Activated CD4-positive, alpha-beta memory T cell treated with anti-CD3 and anti-CD28 coated beads for 36 hours (primary cell): ENCODE results near the gene TXNDC16. TPM values are rescaled to one million over a fixed set of nuclear protein-coding genes. Genes with fewer than 3 reads are reported as not detected.

Experiments
- CTCF ChIA-PET: fragments of 350-600 bp; sonication (Branson Sonifier 250); formaldehyde crosslinking; loops from one replicate; lab custom pipeline; 2021; ENCODE audit warnings: antibody characterized with exemption, inconsistent platforms; lab: Charles Lee
- POLR2A ChIA-PET: fragments of 350-600 bp; sonication (Branson Sonifier 250); formaldehyde crosslinking; loops from one replicate; lab custom pipeline; 2021; ENCODE audit warnings: antibody characterized with exemption; lab: Charles Lee
- DNase-seq: peaks from one replicate; pipeline ENCODE4 v3.0.0-alpha.2; 2020
- H3K27ac Mint-ChIP-seq: one replicate; pipeline ENCODE4 v1.8.0; 2021; ENCODE audit warnings: mixed read lengths
- H3K27me3 Mint-ChIP-seq: one replicate; pipeline ENCODE4 v1.8.0; 2021; ENCODE audit warnings: mixed read lengths
- H3K36me3 Mint-ChIP-seq: one replicate; pipeline ENCODE4 v1.8.0; 2021; ENCODE audit warnings: mixed read lengths
- H3K4me1 Mint-ChIP-seq: one replicate; pipeline ENCODE4 v1.8.0; 2021; ENCODE audit warnings: low read depth, mixed read lengths
- H3K4me3 Mint-ChIP-seq: one replicate; pipeline ENCODE4 v1.8.0; 2021; ENCODE audit warnings: mild to moderate bottlenecking, mixed read lengths
- H3K9me3 Mint-ChIP-seq: one replicate; pipeline ENCODE4 v1.8.0; 2021; ENCODE audit warnings: mixed read lengths
- intact Hi-C: fragments of 100-400 bp; cut with micrococcal nuclease; formaldehyde crosslinking; loops from one replicate; pipeline ENCODE4 v1.15.1; 2023
- total RNA-seq, 2 experiments: library from RNA; stranded (reverse); gene quantifications; one replicate each; pipeline ENCODE4 v1.2.3, GENCODE V29; 2021

The TXNDC16 gene
- total RNA-seq, 2 experiments from 2014 or later = 4.3 to 4.8 TPM

GRCh38 chr14:52442602-52443001 is 109.7 kb downstream of the TXNDC16 start:
- no peaks in the 10 kb centered on the region for H3K4me1 Mint-ChIP-seq
- no peak overlapping the region for H3K4me3 Mint-ChIP-seq
- no peaks in the 10 kb centered on the region for H3K27me3 Mint-ChIP-seq
- peaks cover 13% of the 10 kb centered on the region for H3K36me3 Mint-ChIP-seq
- ChIA-PET POLR2A (no interaction called here), CTCF (no interaction called here)
- no peak overlapping the region for H3K27ac Mint-ChIP-seq
- no peaks in the 10 kb centered on the region for H3K9me3 Mint-ChIP-seq
- no peak for DNase-seq
- intact Hi-C loops = no loop called here

- intact Hi-C loops = no loop called here
- POLR2A ChIA-PET = no interaction called here
- no peaks in the 10 kb centered on the region for H3K9me3 Mint-ChIP-seq
- peaks cover 13% of the 10 kb centered on the region for H3K36me3 Mint-ChIP-seq
- CTCF ChIA-PET = no interaction called here
- no peak overlapping the region for H3K27ac Mint-ChIP-seq
- H3K4me1 Mint-ChIP-seq = no peaks in the 10 kb centered on the region
- H3K27me3 Mint-ChIP-seq = no peaks in the 10 kb centered on the region
- DNase-seq = no peak
- H3K4me3 Mint-ChIP-seq = no peak overlapping the region
Observed at GRCh38 chr14:52442166-52442565, 110.1 kb downstream of the TXNDC16 start.

GRCh38 chr14:52439476-52439875 is 112.8 kb downstream of the TXNDC16 start:
- POLR2A ChIA-PET = no interaction called here
- Mint-ChIP-seq H3K27ac (no peak overlapping the region), H3K36me3 (peaks cover 9% of the 10 kb centered on the region), H3K9me3 (no peaks in the 10 kb centered on the region), H3K4me3 (no peak overlapping the region), H3K4me1 (no peaks in the 10 kb centered on the region), H3K27me3 (no peaks in the 10 kb centered on the region)
- intact Hi-C loops = no loop called here
- CTCF ChIA-PET = no interaction called here
- DNase-seq = no peak

GRCh38 chr14:52434955-52435354 is 117.3 kb downstream of the TXNDC16 start:
- POLR2A ChIA-PET = no interaction called here

GRCh38 chr14:52430474-52430873 is 121.8 kb downstream of the TXNDC16 start:
- Mint-ChIP-seq H3K27ac (no peak overlapping the region), H3K36me3 (peaks cover 4% of the 10 kb centered on the region), H3K4me1 (peaks cover 10% of the 10 kb centered on the region), H3K27me3 (no peaks in the 10 kb centered on the region), H3K4me3 (no peak overlapping the region), H3K9me3 (no peaks in the 10 kb centered on the region)
- no peak for DNase-seq
- intact Hi-C loops = no loop called here
- ChIA-PET POLR2A (no interaction called here), CTCF (no interaction called here)

More at GRCh38 chr14:52434955-52435354, 117.3 kb downstream of the TXNDC16 start:
- intact Hi-C loops = no loop called here
- Mint-ChIP-seq H3K27ac (no peak overlapping the region), H3K4me1 (no peaks in the 10 kb centered on the region), H3K4me3 (no peak overlapping the region), H3K27me3 (no peaks in the 10 kb centered on the region), H3K36me3 (peaks cover 10% of the 10 kb centered on the region), H3K9me3 (no peaks in the 10 kb centered on the region)
- CTCF ChIA-PET = no interaction called here
- DNase-seq = no peak

GRCh38 chr14:52429451-52429850 is 122.9 kb downstream of the TXNDC16 start:
- Mint-ChIP-seq H3K27me3 (no peaks in the 10 kb centered on the region), H3K36me3 (peaks cover 4% of the 10 kb centered on the region), H3K4me3 (no peak overlapping the region), H3K9me3 (no peaks in the 10 kb centered on the region), H3K4me1 (peaks cover 10% of the 10 kb centered on the region), H3K27ac (no peak overlapping the region)
- DNase-seq = no peak
- CTCF ChIA-PET = no interaction called here
- intact Hi-C loops = no loop called here
- POLR2A ChIA-PET = no interaction called here

GRCh38 chr14:52427460-52427859 is 124.8 kb downstream of the TXNDC16 start:
- ChIA-PET POLR2A (interaction anchor here (1.0 kb wide), 1 partner anchor 14 kb away, joined by 3 read pairs; no protein-coding TSS in a partner anchor), CTCF (interaction anchor here (1.0 to 1.1 kb wide), 2 partner anchors 9 to 137 kb away, joined by 3 read pairs; no protein-coding TSS in a partner anchor)
- H3K36me3 Mint-ChIP-seq = peaks cover 4% of the 10 kb centered on the region
- intact Hi-C loops = no loop called here
- no peak overlapping the region for H3K27ac Mint-ChIP-seq
- H3K9me3 Mint-ChIP-seq = no peaks in the 10 kb centered on the region
- peaks cover 10% of the 10 kb centered on the region for H3K4me1 Mint-ChIP-seq
- no peak for DNase-seq
- no peaks in the 10 kb centered on the region for H3K27me3 Mint-ChIP-seq
- no peak overlapping the region for H3K4me3 Mint-ChIP-seq

- Mint-ChIP-seq H3K27ac (no peak overlapping the region), H3K27me3 (no peaks in the 10 kb centered on the region), H3K9me3 (no peaks in the 10 kb centered on the region), H3K36me3 (peaks cover 1% of the 10 kb centered on the region), H3K4me1 (peaks cover 18% of the 10 kb centered on the region), H3K4me3 (no peak overlapping the region)
- intact Hi-C loops = no loop called here
- DNase-seq = no peak
- ChIA-PET CTCF (no interaction called here), POLR2A (no interaction called here)
Observed at GRCh38 chr14:52422650-52423356, 129.5 kb downstream of the TXNDC16 start.

GRCh38 chr14:52417139-52417538 is 135.2 kb downstream of the TXNDC16 start:
- Mint-ChIP-seq H3K27me3 (no peaks in the 10 kb centered on the region), H3K27ac (no peak overlapping the region), H3K36me3 (no peaks in the 10 kb centered on the region), H3K4me3 (no peak overlapping the region), H3K4me1 (peaks cover 53% of the 10 kb centered on the region), H3K9me3 (no peaks in the 10 kb centered on the region)
- ChIA-PET POLR2A (no interaction called here), CTCF (interaction anchor here (1.0 to 1.1 kb wide), 2 partner anchors 113 to 117 kb away, joined by 3 to 4 read pairs; no protein-coding TSS in a partner anchor)
- no peak for DNase-seq
- intact Hi-C loops = loop anchor here (1.0 to 10.0 kb wide), 2 partner anchors 118 to 538 kb away; partner anchors contain the start of gene FERMT2

GRCh38 chr14:52413729-52414408 is 138.4 kb downstream of the TXNDC16 start:
- ChIA-PET CTCF (interaction anchor here (1.6 to 2.0 kb wide), 2 partner anchors 10 to 114 kb away, joined by 6 to 7 read pairs; no protein-coding TSS in a partner anchor), POLR2A (interaction anchor here (0.6 to 1.5 kb wide), 4 partner anchors 13 to 101 kb away, joined by 3 to 4 read pairs (median 4); partner anchors contain the start of gene PTGER2)
- H3K27me3 Mint-ChIP-seq = no peaks in the 10 kb centered on the region
- H3K4me1 Mint-ChIP-seq = peaks cover 49% of the 10 kb centered on the region
- peak overlapping the region; percentile 69 for H3K27ac Mint-ChIP-seq
- H3K9me3 Mint-ChIP-seq = no peaks in the 10 kb centered on the region
- H3K36me3 Mint-ChIP-seq = no peaks in the 10 kb centered on the region
- peak overlapping the region; percentile 4 for H3K4me3 Mint-ChIP-seq
- intact Hi-C loops = loop anchor here (1.0 to 10.0 kb wide), 5 partner anchors 11 to 778 kb away; partner anchors contain the start of gene FERMT2
- DNase-seq = no peak

GRCh38 chr14:52412426-52412825 is 139.9 kb downstream of the TXNDC16 start:
- no peak overlapping the region for H3K4me3 Mint-ChIP-seq
- H3K27me3 Mint-ChIP-seq = no peaks in the 10 kb centered on the region
- POLR2A ChIA-PET = interaction anchor here (0.6 to 1.0 kb wide), 2 partner anchors 9 to 49 kb away, joined by 3 read pairs; no protein-coding TSS in a partner anchor
- no peaks in the 10 kb centered on the region for H3K36me3 Mint-ChIP-seq
- no peak for DNase-seq
- CTCF ChIA-PET = interaction anchor here (0.8 to 2.0 kb wide), 3 partner anchors 8 to 112 kb away, joined by 3 to 7 read pairs (median 6); no protein-coding TSS in a partner anchor
- intact Hi-C loops = loop anchor here (5.0 to 10.0 kb wide), 2 partner anchors 542 to 780 kb away; partner anchors contain the start of gene FERMT2
- no peaks in the 10 kb centered on the region for H3K9me3 Mint-ChIP-seq
- H3K27ac Mint-ChIP-seq = no peak overlapping the region
- H3K4me1 Mint-ChIP-seq = peaks cover 39% of the 10 kb centered on the region

GRCh38 chr14:52405314-52405713 is 147.0 kb downstream of the TXNDC16 start:
- ChIA-PET POLR2A (interaction anchor here (0.6 to 1.6 kb wide), 2 partner anchors 53 to 146 kb away, joined by 3 to 5 read pairs; no protein-coding TSS in a partner anchor), CTCF (interaction anchor here (0.7 kb wide), 1 partner anchor 774 kb away, joined by 3 read pairs; no protein-coding TSS in a partner anchor)
- Mint-ChIP-seq H3K4me3 (no peak overlapping the region), H3K4me1 (peaks cover 51% of the 10 kb centered on the region), H3K36me3 (peaks cover 4% of the 10 kb centered on the region), H3K27me3 (peaks cover 15% of the 10 kb centered on the region), H3K27ac (no peak overlapping the region), H3K9me3 (no peaks in the 10 kb centered on the region)
- no peak for DNase-seq
- intact Hi-C loops = loop anchor here (10.0 kb wide), 1 partner anchor 561 kb away; no protein-coding TSS in a partner anchor
